C4-2B (cell line): ENCODE data around the gene N4BP3.

Experiments
- ZFX ChIP-seq: fragments of 450-650 bp; IDR thresholded peaks from 2 replicates; pipeline ENCODE4 v1.6.1; 2017
- TF ChIP-seq, protein P1 (sequence below): fragments of 450-650 bp; conservative IDR thresholded peaks from 2 replicates; pipeline ENCODE4 v1.5.1; 2017; ENCODE audit warnings: mild to moderate bottlenecking

DNA sequence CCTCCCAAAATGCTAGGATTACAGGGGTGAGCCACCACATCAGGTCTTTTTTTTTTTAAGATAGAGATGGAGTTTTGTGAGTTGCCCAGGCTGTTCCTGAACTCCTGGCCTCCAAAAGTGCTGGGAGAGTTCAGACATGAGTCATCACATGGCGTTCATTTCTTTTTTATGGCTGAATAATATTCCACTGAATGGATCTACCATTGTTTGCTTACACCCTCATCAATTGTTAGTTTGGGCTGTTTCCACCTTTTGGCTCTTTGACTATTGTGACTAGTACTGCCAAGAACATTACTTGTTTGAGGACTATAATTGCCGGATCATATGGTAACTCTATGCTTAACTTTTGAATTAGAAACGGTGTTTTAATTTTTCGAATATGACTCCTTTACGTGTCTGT, 787 bp upstream of the N4BP3 start:
- TF ChIP-seq, protein P1, sequence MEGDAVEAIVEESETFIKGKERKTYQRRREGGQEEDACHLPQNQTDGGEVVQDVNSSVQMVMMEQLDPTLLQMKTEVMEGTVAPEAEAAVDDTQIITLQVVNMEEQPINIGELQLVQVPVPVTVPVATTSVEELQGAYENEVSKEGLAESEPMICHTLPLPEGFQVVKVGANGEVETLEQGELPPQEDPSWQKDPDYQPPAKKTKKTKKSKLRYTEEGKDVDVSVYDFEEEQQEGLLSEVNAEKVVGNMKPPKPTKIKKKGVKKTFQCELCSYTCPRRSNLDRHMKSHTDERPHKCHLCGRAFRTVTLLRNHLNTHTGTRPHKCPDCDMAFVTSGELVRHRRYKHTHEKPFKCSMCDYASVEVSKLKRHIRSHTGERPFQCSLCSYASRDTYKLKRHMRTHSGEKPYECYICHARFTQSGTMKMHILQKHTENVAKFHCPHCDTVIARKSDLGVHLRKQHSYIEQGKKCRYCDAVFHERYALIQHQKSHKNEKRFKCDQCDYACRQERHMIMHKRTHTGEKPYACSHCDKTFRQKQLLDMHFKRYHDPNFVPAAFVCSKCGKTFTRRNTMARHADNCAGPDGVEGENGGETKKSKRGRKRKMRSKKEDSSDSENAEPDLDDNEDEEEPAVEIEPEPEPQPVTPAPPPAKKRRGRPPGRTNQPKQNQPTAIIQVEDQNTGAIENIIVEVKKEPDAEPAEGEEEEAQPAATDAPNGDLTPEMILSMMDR, result no peak
- TF ChIP-seq ZFX, result no peak
